ENCODE results near the gene CABLES1.

The CABLES1 gene

GRCh38 chr18:23232331-23232730 is 97.0 kb downstream of the CABLES1 start:
- TF ChIP-seq CTCF (IDR thresholded peaks at IDR 0.05; ENCODE audit: low read depth, low read length): no peak
- no peak overlapping the region for H3K4me3 ChIP-seq (ENCODE audit: low read depth, low read length)

GRCh38 chr18:23234619-23235018 is 99.3 kb downstream of the CABLES1 start:
- no peak overlapping the region for H3K4me3 ChIP-seq (ENCODE audit: low read depth, low read length)
- TF ChIP-seq CTCF (IDR thresholded peaks at IDR 0.05; ENCODE audit: low read depth, low read length): no peak

- H3K4me3 ChIP-seq (ENCODE audit: low read depth, low read length): no peak overlapping the region
- TF ChIP-seq CTCF (IDR thresholded peaks at IDR 0.05; ENCODE audit: low read depth, low read length): no peak
Measured at GRCh38 chr18:23235336-23235735, 100.1 kb downstream of the CABLES1 start.

- no peak for TF ChIP-seq CTCF (IDR thresholded peaks at IDR 0.05; ENCODE audit: low read depth, low read length)
Measured at GRCh38 chr18:23235860-23236259, 100.6 kb downstream of the CABLES1 start.

GRCh38 chr18:23236876-23237468 is 101.7 kb downstream of the CABLES1 start:
- H3K4me3 ChIP-seq (ENCODE audit: low read depth, low read length): no peak overlapping the region
- TF ChIP-seq CTCF (IDR thresholded peaks at IDR 0.05; ENCODE audit: low read depth, low read length): no peak

More at GRCh38 chr18:23235860-23236259, 100.6 kb downstream of the CABLES1 start:
- H3K4me3 ChIP-seq (ENCODE audit: low read depth, low read length): no peak overlapping the region

GRCh38 chr18:23237524-23238151 is 102.4 kb downstream of the CABLES1 start:
- no peak overlapping the region for H3K4me3 ChIP-seq (ENCODE audit: low read depth, low read length)
- no peak for TF ChIP-seq CTCF (IDR thresholded peaks at IDR 0.05; ENCODE audit: low read depth, low read length)

- TF ChIP-seq CTCF (IDR thresholded peaks at IDR 0.05; ENCODE audit: low read depth, low read length): no peak
- H3K4me3 ChIP-seq (ENCODE audit: low read depth, low read length): no peak overlapping the region
Measured at GRCh38 chr18:23238152-23238531, 102.9 kb downstream of the CABLES1 start.

All from WI38 (cell line).